Retinal pigment epithelial cell (primary cell): ENCODE data around the gene PNPLA6.

Experiments used
- DNase-seq: peaks from one replicate; pipeline ENCODE4 v3.0.0-alpha.2; 2010; ENCODE audit warnings: low read depth
- H3K4me3 ChIP-seq: 2 replicates; pipeline ENCODE4 v1.5.1; 2011; ENCODE audit warnings: mild to moderate bottlenecking, low read length, control low read depth, moderate library complexity
- TF ChIP-seq, protein P1 (sequence below): conservative IDR thresholded peaks from 2 replicates; pipeline ENCODE4 v1.5.1; 2011; ENCODE audit warnings: low read depth, low read length, control low read depth, inconsistent platforms

PNPLA6 gene

GRCh38 chr19:7505682-7506384 is 29.7 kb upstream of the PNPLA6 start:
- no peak for DNase-seq
- TF ChIP-seq, protein P1, sequence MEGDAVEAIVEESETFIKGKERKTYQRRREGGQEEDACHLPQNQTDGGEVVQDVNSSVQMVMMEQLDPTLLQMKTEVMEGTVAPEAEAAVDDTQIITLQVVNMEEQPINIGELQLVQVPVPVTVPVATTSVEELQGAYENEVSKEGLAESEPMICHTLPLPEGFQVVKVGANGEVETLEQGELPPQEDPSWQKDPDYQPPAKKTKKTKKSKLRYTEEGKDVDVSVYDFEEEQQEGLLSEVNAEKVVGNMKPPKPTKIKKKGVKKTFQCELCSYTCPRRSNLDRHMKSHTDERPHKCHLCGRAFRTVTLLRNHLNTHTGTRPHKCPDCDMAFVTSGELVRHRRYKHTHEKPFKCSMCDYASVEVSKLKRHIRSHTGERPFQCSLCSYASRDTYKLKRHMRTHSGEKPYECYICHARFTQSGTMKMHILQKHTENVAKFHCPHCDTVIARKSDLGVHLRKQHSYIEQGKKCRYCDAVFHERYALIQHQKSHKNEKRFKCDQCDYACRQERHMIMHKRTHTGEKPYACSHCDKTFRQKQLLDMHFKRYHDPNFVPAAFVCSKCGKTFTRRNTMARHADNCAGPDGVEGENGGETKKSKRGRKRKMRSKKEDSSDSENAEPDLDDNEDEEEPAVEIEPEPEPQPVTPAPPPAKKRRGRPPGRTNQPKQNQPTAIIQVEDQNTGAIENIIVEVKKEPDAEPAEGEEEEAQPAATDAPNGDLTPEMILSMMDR = no peak
- H3K4me3 ChIP-seq = no peak overlapping the region

GRCh38 chr19:7506385-7507328 is 28.9 kb upstream of the PNPLA6 start:
- no peak overlapping the region for H3K4me3 ChIP-seq
- DNase-seq = peak; percentile 35
- TF ChIP-seq, protein P1 = no peak

DNA sequence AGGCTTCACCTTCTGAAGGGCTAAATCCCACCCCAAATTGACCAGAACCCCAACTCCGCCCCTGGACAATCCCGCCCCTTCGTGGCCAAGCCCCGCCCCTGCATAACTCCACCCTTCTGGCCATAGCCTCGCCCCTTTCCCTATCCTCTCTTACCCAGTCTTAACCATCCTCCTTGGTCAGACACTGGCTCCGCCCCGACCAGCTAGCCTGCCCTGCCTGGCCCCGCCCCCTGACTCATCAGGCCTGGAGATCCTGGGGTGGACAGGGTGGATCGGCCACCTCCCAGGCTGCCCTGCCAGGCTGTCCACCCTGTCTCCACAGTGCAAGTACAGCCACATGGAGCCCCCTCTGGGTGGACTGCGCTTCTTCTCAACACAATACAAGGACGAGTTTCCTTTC is 27.6 kb upstream of the PNPLA6 start:
- H3K4me3 ChIP-seq = no peak overlapping the region
- DNase-seq = peak; percentile 36
- TF ChIP-seq, protein P1 = no peak

- TF ChIP-seq, protein P1 = no peak
- no peak for DNase-seq
- no peak overlapping the region for H3K4me3 ChIP-seq
Observed at GRCh38 chr19:7509625-7510024, 25.9 kb upstream of the PNPLA6 start.

DNA sequence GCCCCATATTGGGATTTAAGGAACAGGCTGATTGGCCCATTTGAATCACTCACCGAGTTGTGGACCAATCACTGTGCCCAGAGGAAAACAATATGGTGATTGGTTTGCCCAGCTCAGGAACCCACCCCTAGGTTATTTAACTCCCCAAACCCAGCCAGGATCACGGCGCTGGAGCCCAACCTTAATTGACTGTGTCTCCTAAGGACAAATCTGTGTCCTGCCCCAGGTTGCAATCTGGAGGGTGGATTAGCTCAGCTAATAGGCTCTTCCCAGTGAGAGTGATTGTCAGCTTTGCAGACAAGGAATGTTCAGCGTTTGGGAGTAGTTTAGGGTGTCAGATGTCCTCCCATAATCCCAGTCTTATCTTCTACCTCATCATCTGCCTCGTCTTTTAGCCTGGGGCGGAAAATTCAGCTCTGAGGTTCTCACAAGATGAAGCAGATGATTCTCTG is 23.1 kb upstream of the PNPLA6 start:
- TF ChIP-seq, protein P1 = no peak
- no peak for DNase-seq

DNA sequence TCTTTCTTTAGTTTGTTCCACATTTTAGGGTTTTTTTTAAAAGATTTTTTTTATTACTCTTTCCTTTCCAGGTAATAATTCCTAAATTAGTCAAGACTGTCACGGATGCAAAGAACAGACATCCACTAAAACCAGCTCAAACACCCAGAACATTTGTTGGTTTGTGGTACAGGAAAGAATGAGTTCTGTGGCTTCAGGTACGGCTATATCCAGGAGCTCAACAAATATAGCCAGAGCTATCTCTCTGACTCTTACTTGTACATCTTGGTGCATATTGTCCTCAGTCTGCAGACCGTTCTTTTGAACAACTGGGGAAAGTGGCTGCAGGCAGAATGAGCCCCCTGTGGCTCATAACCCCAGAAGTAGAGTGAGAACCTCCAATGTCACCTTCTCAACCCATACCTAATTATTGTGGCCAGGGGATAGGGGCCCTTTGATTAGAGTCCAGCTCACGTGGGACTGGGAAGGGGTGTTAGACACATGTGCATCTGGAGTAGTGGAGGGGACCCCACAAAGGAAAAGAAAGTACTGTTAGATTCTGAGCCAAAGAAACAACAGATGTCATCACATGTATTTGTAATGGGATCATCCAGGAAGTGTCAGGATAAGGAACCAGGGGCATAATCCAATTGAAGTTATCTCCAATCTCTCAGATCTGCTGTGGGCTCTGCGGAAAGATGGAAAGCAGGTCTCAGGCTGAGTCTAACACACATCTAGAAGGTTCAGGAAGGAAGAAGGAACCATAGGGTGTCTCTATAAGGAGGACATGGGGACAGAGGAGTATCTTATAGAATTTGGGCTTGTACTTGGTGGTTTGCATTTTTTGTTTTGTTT is 21.5 kb upstream of the PNPLA6 start:
- DNase-seq = no peak
- H3K4me3 ChIP-seq = no peak overlapping the region
- TF ChIP-seq, protein P1 = no peak

More for the DNA sequence above, 23.1 kb upstream of the PNPLA6 start:
- no peak overlapping the region for H3K4me3 ChIP-seq
